ENCODE data around the gene SFXN3.

Gene SFXN3

DNA sequence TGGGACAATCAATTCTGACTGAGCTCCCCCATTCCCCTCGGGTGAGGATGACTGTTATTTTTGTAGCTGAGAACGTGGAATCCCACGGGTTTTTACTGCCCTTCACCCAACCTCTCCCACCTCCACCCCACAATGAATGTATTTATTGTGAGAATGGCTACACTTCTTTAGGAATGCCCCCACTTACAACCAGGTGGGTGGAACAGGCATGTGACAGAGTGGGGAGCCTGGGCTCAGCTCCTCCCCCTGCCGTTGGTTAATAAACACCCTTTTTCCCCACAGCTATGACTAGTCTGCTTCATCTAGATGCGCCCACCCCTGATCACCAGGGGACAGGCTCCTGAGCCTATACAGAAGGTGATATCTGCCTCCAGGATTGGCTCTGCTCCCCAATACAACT lies 45.7 kb upstream of the SFXN3 start:
- H3K27ac ChIP-seq, result no peak overlapping the region
- H3K4me1 ChIP-seq, result peaks cover 6% of the 10 kb centered on the region
- no peaks in the 10 kb centered on the region for H3K27me3 ChIP-seq (ENCODE audit: control insufficient read depth, insufficient read depth, low read length)
- no peak overlapping the region for H3K4me3 ChIP-seq (ENCODE audit: low read depth, low read length)
- no peak overlapping the region for H3K4me2 ChIP-seq (ENCODE audit: low read length)
- peaks cover 17% of the 10 kb centered on the region for H3K79me2 ChIP-seq
- H3K36me3 ChIP-seq (ENCODE audit: control insufficient read depth, insufficient read depth, low read length), result no peaks in the 10 kb centered on the region
- H3K9ac ChIP-seq, result no peak overlapping the region
- H3K9me3 ChIP-seq (ENCODE audit: control insufficient read depth, low read length), result no peaks in the 10 kb centered on the region
- H2AFZ ChIP-seq, result no peak overlapping the region
- TF ChIP-seq, protein P1, sequence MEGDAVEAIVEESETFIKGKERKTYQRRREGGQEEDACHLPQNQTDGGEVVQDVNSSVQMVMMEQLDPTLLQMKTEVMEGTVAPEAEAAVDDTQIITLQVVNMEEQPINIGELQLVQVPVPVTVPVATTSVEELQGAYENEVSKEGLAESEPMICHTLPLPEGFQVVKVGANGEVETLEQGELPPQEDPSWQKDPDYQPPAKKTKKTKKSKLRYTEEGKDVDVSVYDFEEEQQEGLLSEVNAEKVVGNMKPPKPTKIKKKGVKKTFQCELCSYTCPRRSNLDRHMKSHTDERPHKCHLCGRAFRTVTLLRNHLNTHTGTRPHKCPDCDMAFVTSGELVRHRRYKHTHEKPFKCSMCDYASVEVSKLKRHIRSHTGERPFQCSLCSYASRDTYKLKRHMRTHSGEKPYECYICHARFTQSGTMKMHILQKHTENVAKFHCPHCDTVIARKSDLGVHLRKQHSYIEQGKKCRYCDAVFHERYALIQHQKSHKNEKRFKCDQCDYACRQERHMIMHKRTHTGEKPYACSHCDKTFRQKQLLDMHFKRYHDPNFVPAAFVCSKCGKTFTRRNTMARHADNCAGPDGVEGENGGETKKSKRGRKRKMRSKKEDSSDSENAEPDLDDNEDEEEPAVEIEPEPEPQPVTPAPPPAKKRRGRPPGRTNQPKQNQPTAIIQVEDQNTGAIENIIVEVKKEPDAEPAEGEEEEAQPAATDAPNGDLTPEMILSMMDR (IDR thresholded peaks at IDR 0.05), result no peak

DNA sequence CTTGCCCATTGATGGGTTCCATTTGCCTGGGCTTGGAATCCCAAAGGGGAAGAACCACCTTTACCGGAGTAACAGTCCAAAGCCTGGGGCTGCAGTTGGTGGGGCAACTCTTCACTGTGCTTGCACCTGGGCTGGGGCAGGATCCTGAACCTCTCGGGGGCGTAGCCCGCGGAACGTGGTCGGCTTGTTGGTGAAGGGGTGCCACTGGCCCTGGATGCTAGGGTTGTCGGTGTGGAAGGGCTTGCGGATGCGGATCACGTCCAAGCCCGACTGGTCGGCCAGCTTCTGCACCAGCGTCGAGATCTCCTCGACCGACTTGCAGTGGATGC lies 44.4 kb upstream of the SFXN3 start:
- Histone ChIP-seq H2AFZ (peak overlapping the region; percentile 97), H3K79me2 (peaks cover 20% of the 10 kb centered on the region), H3K36me3 (ENCODE audit: control insufficient read depth, insufficient read depth, low read length) (no peaks in the 10 kb centered on the region), H3K4me2 (ENCODE audit: low read length) (peak overlapping the region; percentile 93), H3K9me3 (ENCODE audit: control insufficient read depth, low read length) (no peaks in the 10 kb centered on the region), H3K9ac (peak overlapping the region; percentile 68), H3K27ac (peak overlapping the region; percentile 81), H3K4me3 (ENCODE audit: low read depth, low read length) (peak overlapping the region; percentile 94), H3K4me1 (peaks cover 6% of the 10 kb centered on the region), H3K27me3 (ENCODE audit: control insufficient read depth, insufficient read depth, low read length) (no peaks in the 10 kb centered on the region)
- TF ChIP-seq, protein P1 (IDR thresholded peaks at IDR 0.05), result no peak

GRCh38 chr10:100986952-100987684 lies 43.9 kb upstream of the SFXN3 start, which contains the start of the genes MRPL43 and TWNK:
Gene MRPL43 (minus strand): TSS chr10:100987497. CDS start chr10:100987443, 54 bp downstream.
Gene TWNK (plus strand): TSS chr10:100987543. CDS start chr10:100988211, 668 bp downstream.
- TF ChIP-seq, protein P1 (IDR thresholded peaks at IDR 0.05), result no peak
- no peaks in the 10 kb centered on the region for H3K27me3 ChIP-seq (ENCODE audit: control insufficient read depth, insufficient read depth, low read length)
- peak within 1 kb of the TSS; percentile 94 for H3K4me3 ChIP-seq (ENCODE audit: low read depth, low read length)
- H3K9me3 ChIP-seq (ENCODE audit: control insufficient read depth, low read length), result no peaks in the 10 kb centered on the region
- H3K79me2 ChIP-seq, result peaks cover 20% of the 10 kb centered on the region
- H3K36me3 ChIP-seq (ENCODE audit: control insufficient read depth, insufficient read depth, low read length), result no peaks in the 10 kb centered on the region
- H3K9ac ChIP-seq, result peak within 1 kb of the TSS; percentile 68
- peaks cover 6% of the 10 kb centered on the region for H3K4me1 ChIP-seq
- peak within 1 kb of the TSS; percentile 93 for H3K4me2 ChIP-seq (ENCODE audit: low read length)
- peak within 1 kb of the TSS; percentile 81 for H3K27ac ChIP-seq
- peak within 1 kb of the TSS; percentile 97 for H2AFZ ChIP-seq

GRCh38 chr10:100987685-100988049 lies 43.4 kb upstream of the SFXN3 start:
- H3K79me2 ChIP-seq, result peaks cover 20% of the 10 kb centered on the region
- H3K27me3 ChIP-seq (ENCODE audit: control insufficient read depth, insufficient read depth, low read length), result no peaks in the 10 kb centered on the region
- H3K27ac ChIP-seq, result peak overlapping the region; percentile 81
- no peaks in the 10 kb centered on the region for H3K9me3 ChIP-seq (ENCODE audit: control insufficient read depth, low read length)
- no peaks in the 10 kb centered on the region for H3K36me3 ChIP-seq (ENCODE audit: control insufficient read depth, insufficient read depth, low read length)
- TF ChIP-seq, protein P1 (IDR thresholded peaks at IDR 0.05), result no peak
- peak overlapping the region; percentile 93 for H3K4me2 ChIP-seq (ENCODE audit: low read length)
- peak overlapping the region; percentile 97 for H2AFZ ChIP-seq
- H3K4me3 ChIP-seq (ENCODE audit: low read depth, low read length), result peak overlapping the region; percentile 94
- peaks cover 6% of the 10 kb centered on the region for H3K4me1 ChIP-seq
- H3K9ac ChIP-seq, result peak overlapping the region; percentile 68

DNA sequence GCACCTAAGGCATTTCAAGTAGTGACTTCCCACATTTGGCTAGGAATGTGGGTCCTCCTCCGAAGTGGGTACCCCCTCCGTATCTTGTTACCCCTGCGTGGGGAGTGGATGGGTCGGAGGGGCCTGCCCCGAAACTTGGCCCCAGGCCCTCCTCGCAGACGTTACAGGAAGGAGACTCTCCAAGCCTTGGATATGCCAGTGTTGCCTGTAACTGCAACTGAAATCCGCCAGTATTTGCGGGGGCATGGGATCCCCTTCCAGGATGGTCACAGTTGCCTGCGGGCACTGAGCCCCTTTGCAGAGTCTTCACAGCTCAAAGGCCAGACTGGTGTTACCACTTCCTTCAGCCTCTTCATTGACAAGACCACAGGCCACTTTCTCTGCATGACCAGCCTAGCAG lies 42.9 kb upstream of the SFXN3 start:
- H3K79me2 ChIP-seq, result peaks cover 20% of the 10 kb centered on the region
- no peaks in the 10 kb centered on the region for H3K9me3 ChIP-seq (ENCODE audit: control insufficient read depth, low read length)
- H2AFZ ChIP-seq, result no peak overlapping the region
- H3K36me3 ChIP-seq (ENCODE audit: control insufficient read depth, insufficient read depth, low read length), result no peaks in the 10 kb centered on the region
- no peak overlapping the region for H3K27ac ChIP-seq
- H3K4me1 ChIP-seq, result peaks cover 6% of the 10 kb centered on the region
- H3K27me3 ChIP-seq (ENCODE audit: control insufficient read depth, insufficient read depth, low read length), result no peaks in the 10 kb centered on the region
- peak overlapping the region; percentile 94 for H3K4me3 ChIP-seq (ENCODE audit: low read depth, low read length)
- peak overlapping the region; percentile 93 for H3K4me2 ChIP-seq (ENCODE audit: low read length)
- no peak overlapping the region for H3K9ac ChIP-seq
- TF ChIP-seq, protein P1 (IDR thresholded peaks at IDR 0.05), result no peak
